Measurements from ENCODE around the gene COL1A2.
A peak's percentile ranks its signal among the peaks of the same experiment; 100 is the strongest.

Gene COL1A2

DNA sequence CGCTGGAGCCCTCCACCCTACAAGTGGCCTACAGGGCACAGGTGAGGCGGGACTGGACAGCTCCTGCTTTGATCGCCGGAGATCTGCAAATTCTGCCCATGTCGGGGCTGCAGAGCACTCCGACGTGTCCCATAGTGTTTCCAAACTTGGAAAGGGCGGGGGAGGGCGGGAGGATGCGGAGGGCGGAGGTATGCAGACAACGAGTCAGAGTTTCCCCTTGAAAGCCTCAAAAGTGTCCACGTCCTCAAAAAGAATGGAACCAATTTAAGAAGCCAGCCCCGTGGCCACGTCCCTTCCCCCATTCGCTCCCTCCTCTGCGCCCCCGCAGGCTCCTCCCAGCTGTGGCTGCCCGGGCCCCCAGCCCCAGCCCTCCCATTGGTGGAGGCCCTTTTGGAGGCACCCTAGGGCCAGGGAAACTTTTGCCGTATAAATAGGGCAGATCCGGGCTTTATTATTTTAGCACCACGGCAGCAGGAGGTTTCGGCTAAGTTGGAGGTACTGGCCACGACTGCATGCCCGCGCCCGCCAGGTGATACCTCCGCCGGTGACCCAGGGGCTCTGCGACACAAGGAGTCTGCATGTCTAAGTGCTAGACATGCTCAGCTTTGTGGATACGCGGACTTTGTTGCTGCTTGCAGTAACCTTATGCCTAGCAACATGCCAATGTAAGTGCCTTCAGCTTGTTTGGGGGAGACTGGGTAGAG, at the start of gene COL1A2:
Gene COL1A2, plus strand, starts transcription at position 459 of the 704 bp plus-strand sequence. Its CDS starts 137 bp downstream, at position 596.
- Histone ChIP-seq H3K36me3 (ENCODE audit: control insufficient read depth, insufficient read depth, low read length) (peaks cover 17% of the 10 kb centered on the region), H3K27me3 (ENCODE audit: control insufficient read depth, insufficient read depth, low read length) (peaks cover 9% of the 10 kb centered on the region), H3K4me3 (ENCODE audit: low read depth, low read length) (peak within 1 kb of the TSS; percentile 86), H3K9me3 (ENCODE audit: control insufficient read depth, insufficient read depth, low read length) (no peaks in the 10 kb centered on the region), H3K9ac (ENCODE audit: low read depth, low read length) (peak within 1 kb of the TSS; percentile 62), H3K4me1 (ENCODE audit: control insufficient read depth, insufficient read depth, low read length) (peaks cover 44% of the 10 kb centered on the region), H3K27ac (ENCODE audit: low read depth, low read length) (peak within 1 kb of the TSS; percentile 57)

DNA sequence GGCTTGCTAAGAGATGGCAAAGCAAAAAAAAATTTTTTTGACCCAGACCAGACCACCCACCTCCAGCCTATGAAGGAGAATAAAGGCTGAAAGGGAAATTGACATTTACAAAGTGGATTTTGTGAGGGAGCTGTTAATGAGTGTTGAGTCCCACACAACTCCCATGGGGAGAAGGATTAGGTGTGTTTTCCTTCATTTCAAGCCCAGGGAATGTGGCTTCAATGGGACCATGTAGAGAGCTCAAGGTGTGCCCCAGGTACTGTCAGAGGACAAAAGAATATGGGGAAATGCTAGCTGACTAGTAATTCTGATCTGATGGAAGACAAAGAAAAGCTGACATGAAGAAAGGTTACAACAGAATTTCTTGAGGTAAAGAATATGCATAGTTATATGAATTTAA, 48.8 kb upstream of the COL1A2 start:
- H3K9ac ChIP-seq (ENCODE audit: low read depth, low read length): no peak overlapping the region
- no peak overlapping the region for H3K4me3 ChIP-seq (ENCODE audit: low read depth, low read length)
- no peaks in the 10 kb centered on the region for H3K9me3 ChIP-seq (ENCODE audit: control insufficient read depth, insufficient read depth, low read length)
- no peaks in the 10 kb centered on the region for H3K36me3 ChIP-seq (ENCODE audit: control insufficient read depth, insufficient read depth, low read length)
- H3K27ac ChIP-seq (ENCODE audit: low read depth, low read length): no peak overlapping the region
- no peaks in the 10 kb centered on the region for H3K27me3 ChIP-seq (ENCODE audit: control insufficient read depth, insufficient read depth, low read length)
- peaks cover 10% of the 10 kb centered on the region for H3K4me1 ChIP-seq (ENCODE audit: control insufficient read depth, insufficient read depth, low read length)

DNA sequence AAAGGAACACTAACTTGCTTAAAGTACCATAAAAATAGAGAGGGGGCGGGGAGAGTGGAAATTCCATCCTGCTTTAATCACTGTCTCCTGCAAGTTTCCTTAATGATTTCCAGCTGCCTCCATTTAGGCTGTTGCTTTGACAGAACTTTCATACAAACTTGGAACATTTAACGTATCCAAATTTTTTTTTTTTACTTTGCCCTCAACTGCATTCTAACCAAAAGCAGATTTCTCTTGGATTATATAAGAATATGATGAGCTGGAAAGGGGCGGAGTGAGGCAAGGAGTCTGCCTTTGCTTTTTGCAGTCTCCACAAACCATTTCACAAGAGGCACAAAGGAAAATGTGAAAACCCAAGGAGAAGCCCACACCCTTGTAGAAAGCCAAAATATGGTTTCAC, 46.6 kb upstream of the COL1A2 start:
- Histone ChIP-seq H3K27ac (ENCODE audit: low read depth, low read length) (no peak overlapping the region), H3K27me3 (ENCODE audit: control insufficient read depth, insufficient read depth, low read length) (no peaks in the 10 kb centered on the region), H3K9ac (ENCODE audit: low read depth, low read length) (no peak overlapping the region), H3K4me3 (ENCODE audit: low read depth, low read length) (no peak overlapping the region), H3K36me3 (ENCODE audit: control insufficient read depth, insufficient read depth, low read length) (no peaks in the 10 kb centered on the region), H3K4me1 (ENCODE audit: control insufficient read depth, insufficient read depth, low read length) (peaks cover 10% of the 10 kb centered on the region), H3K9me3 (ENCODE audit: control insufficient read depth, insufficient read depth, low read length) (no peaks in the 10 kb centered on the region)

DNA sequence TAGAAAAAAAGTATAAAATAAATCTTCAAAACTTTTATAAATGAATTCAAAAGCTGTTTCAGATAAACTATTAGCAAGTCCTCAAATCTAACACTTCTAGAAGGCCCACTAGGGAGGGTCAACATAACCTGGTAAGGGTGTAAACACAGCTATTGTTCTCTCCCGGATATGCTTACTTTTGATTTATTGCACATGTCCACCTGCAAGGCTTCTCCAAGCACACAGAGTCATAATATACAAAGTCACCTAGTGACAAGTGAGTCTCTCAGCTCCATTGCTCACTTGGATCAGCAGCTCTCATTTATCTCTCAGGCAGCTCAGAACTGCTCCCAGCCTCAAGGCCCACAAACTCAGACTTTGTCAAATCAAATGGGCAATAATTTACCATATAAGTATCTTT, 44.0 kb upstream of the COL1A2 start:
- Histone ChIP-seq H3K27me3 (ENCODE audit: control insufficient read depth, insufficient read depth, low read length) (no peaks in the 10 kb centered on the region), H3K4me1 (ENCODE audit: control insufficient read depth, insufficient read depth, low read length) (peaks cover 14% of the 10 kb centered on the region), H3K27ac (ENCODE audit: low read depth, low read length) (no peak overlapping the region), H3K9me3 (ENCODE audit: control insufficient read depth, insufficient read depth, low read length) (no peaks in the 10 kb centered on the region), H3K4me3 (ENCODE audit: low read depth, low read length) (no peak overlapping the region), H3K9ac (ENCODE audit: low read depth, low read length) (no peak overlapping the region), H3K36me3 (ENCODE audit: control insufficient read depth, insufficient read depth, low read length) (no peaks in the 10 kb centered on the region)

DNA sequence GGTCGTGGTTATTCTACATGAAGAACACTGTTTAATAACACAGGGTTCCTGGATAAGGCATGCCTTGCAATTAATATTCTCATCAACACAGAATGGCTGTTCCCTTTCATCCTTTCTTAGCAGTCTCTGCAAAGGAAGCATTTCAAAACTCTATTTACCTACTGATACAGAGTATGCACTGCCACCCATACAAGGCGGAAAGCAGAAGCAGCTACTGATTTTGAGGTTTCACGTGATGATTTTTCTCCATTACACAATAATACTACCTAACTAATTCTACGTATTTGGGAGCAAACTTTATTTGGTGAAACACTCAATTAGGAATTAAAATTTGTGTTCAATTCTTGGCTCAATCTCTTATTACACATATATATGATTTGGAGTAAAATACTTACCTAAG, 43.0 kb upstream of the COL1A2 start:
- Histone ChIP-seq H3K36me3 (ENCODE audit: control insufficient read depth, insufficient read depth, low read length) (no peaks in the 10 kb centered on the region), H3K27ac (ENCODE audit: low read depth, low read length) (no peak overlapping the region), H3K4me1 (ENCODE audit: control insufficient read depth, insufficient read depth, low read length) (peaks cover 14% of the 10 kb centered on the region), H3K9me3 (ENCODE audit: control insufficient read depth, insufficient read depth, low read length) (no peaks in the 10 kb centered on the region), H3K4me3 (ENCODE audit: low read depth, low read length) (no peak overlapping the region), H3K9ac (ENCODE audit: low read depth, low read length) (no peak overlapping the region), H3K27me3 (ENCODE audit: control insufficient read depth, insufficient read depth, low read length) (no peaks in the 10 kb centered on the region)

DNA sequence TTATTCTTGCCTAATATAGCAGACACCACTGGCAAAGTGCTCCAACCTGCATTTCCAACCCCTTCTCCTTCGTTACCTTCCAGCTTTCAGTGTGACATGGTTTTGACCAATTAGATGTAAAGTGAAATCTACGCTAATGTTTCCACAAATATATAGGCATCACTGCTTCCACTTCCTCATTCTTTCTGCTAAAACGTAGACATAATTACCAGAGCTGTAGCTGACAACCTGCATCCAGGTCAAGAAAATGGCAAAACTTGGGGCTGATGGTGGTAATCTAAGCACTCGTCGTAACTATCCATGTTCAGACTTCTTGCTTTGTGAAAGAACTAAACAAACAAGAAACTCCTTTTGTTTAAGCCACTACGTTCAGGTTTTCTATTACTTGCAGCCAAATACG, 41.8 kb upstream of the COL1A2 start:
- Histone ChIP-seq H3K27me3 (ENCODE audit: control insufficient read depth, insufficient read depth, low read length) (no peaks in the 10 kb centered on the region), H3K27ac (ENCODE audit: low read depth, low read length) (no peak overlapping the region), H3K36me3 (ENCODE audit: control insufficient read depth, insufficient read depth, low read length) (no peaks in the 10 kb centered on the region), H3K4me3 (ENCODE audit: low read depth, low read length) (no peak overlapping the region), H3K9ac (ENCODE audit: low read depth, low read length) (no peak overlapping the region), H3K4me1 (ENCODE audit: control insufficient read depth, insufficient read depth, low read length) (peaks cover 13% of the 10 kb centered on the region), H3K9me3 (ENCODE audit: control insufficient read depth, insufficient read depth, low read length) (no peaks in the 10 kb centered on the region)

DNA sequence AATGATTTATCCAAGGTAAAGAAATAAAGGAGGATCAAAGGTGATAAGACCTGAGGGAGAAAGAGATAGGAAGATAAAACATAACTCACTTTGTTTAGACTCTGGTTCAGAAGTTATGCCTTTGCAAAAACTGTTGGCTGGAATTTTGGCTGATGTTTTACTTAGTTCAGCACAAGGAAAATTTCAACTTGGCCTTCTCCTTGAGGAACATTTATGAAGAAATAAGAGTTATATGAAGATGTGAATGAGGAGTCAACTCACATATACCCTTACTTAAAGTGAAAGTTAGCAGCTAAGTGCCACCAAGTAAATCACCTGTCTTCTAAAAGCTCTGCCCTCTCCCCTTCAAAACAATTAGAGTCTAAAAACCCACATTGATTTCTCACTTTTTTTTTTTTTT, 39.7 kb upstream of the COL1A2 start:
- no peaks in the 10 kb centered on the region for H3K9me3 ChIP-seq (ENCODE audit: control insufficient read depth, insufficient read depth, low read length)
- peaks cover 3% of the 10 kb centered on the region; the same call in 1 of the 2 replicates for H3K4me1 ChIP-seq (ENCODE audit: control insufficient read depth, insufficient read depth, low read length)
- no peaks in the 10 kb centered on the region for H3K36me3 ChIP-seq (ENCODE audit: control insufficient read depth, insufficient read depth, low read length)
- no peak overlapping the region for H3K4me3 ChIP-seq (ENCODE audit: low read depth, low read length)
- no peaks in the 10 kb centered on the region for H3K27me3 ChIP-seq (ENCODE audit: control insufficient read depth, insufficient read depth, low read length)
- H3K27ac ChIP-seq (ENCODE audit: low read depth, low read length): no peak overlapping the region
- H3K9ac ChIP-seq (ENCODE audit: low read depth, low read length): no peak overlapping the region

DNA sequence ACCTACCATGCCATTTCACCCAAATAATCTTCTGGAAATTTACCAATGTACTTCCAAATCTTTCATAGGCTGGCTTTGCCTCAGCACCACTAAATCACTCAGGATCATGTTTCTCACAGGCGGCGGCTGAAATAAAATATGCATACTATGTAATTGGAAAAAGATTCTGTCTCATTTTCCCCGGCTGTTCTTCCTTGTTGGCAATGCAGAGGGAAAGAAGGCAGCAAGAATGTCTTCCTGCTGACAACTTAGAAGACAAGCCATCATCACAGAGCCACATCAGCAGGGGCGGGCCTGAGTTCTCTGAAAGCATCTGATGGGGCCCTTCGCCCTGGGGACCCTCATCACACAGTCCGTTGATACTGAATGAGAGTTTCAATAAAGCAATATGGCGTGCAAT, 39.2 kb upstream of the COL1A2 start:
- no peak overlapping the region for H3K4me3 ChIP-seq (ENCODE audit: low read depth, low read length)
- H3K27ac ChIP-seq (ENCODE audit: low read depth, low read length): no peak overlapping the region
- H3K9me3 ChIP-seq (ENCODE audit: control insufficient read depth, insufficient read depth, low read length): no peaks in the 10 kb centered on the region
- no peak overlapping the region for H3K9ac ChIP-seq (ENCODE audit: low read depth, low read length)
- H3K36me3 ChIP-seq (ENCODE audit: control insufficient read depth, insufficient read depth, low read length): no peaks in the 10 kb centered on the region
- no peaks in the 10 kb centered on the region for H3K27me3 ChIP-seq (ENCODE audit: control insufficient read depth, insufficient read depth, low read length)
- H3K4me1 ChIP-seq (ENCODE audit: control insufficient read depth, insufficient read depth, low read length): peaks cover 3% of the 10 kb centered on the region; the same call in 1 of the 2 replicates

DNA sequence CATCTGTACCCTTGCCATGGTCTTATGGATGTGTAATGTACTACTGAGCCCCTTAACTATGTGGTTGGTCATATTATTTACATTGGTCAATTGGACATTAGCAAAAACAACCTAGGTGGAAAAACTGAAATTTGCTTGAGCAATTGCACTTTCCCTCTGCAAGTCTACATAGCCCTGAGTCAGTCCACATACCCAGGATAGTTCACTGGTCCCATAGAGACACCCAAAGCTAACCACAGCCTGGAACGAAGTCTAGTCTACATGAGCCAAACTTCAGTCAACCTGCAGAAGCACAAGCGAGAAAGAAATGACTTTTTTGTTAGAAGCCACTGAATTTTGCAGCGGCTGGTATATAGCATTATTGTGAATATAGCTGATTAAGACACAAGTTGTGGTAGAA, 37.6 kb upstream of the COL1A2 start:
- peaks cover 3% of the 10 kb centered on the region; the same call in 1 of the 2 replicates for H3K4me1 ChIP-seq (ENCODE audit: control insufficient read depth, insufficient read depth, low read length)
- no peak overlapping the region for H3K9ac ChIP-seq (ENCODE audit: low read depth, low read length)
- no peaks in the 10 kb centered on the region for H3K36me3 ChIP-seq (ENCODE audit: control insufficient read depth, insufficient read depth, low read length)
- H3K27ac ChIP-seq (ENCODE audit: low read depth, low read length): no peak overlapping the region
- no peaks in the 10 kb centered on the region for H3K9me3 ChIP-seq (ENCODE audit: control insufficient read depth, insufficient read depth, low read length)
- H3K27me3 ChIP-seq (ENCODE audit: control insufficient read depth, insufficient read depth, low read length): no peaks in the 10 kb centered on the region
- no peak overlapping the region for H3K4me3 ChIP-seq (ENCODE audit: low read depth, low read length)

DNA sequence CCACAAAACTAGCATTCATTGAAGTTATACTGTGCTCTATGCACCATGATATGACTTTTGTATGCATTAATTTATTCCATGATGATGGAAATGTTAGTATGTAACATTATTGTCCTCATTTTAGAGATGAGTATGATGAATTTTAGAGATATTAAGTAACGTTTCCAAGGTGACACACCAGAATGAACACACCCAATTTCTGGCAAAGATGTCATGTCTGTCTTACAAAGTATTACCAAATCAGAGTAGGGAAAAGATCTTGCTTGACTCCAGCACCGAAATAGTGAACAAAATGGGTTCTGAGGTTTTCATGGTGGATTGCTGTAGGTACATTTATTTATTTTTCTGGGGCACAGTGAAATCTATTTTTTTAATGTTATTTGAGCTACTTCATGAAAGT, 33.8 kb upstream of the COL1A2 start:
- Histone ChIP-seq H3K4me3 (ENCODE audit: low read depth, low read length) (no peak overlapping the region), H3K27ac (ENCODE audit: low read depth, low read length) (no peak overlapping the region), H3K4me1 (ENCODE audit: control insufficient read depth, insufficient read depth, low read length) (peaks cover 8% of the 10 kb centered on the region), H3K36me3 (ENCODE audit: control insufficient read depth, insufficient read depth, low read length) (no peaks in the 10 kb centered on the region), H3K9ac (ENCODE audit: low read depth, low read length) (no peak overlapping the region), H3K9me3 (ENCODE audit: control insufficient read depth, insufficient read depth, low read length) (no peaks in the 10 kb centered on the region), H3K27me3 (ENCODE audit: control insufficient read depth, insufficient read depth, low read length) (no peaks in the 10 kb centered on the region)

DNA sequence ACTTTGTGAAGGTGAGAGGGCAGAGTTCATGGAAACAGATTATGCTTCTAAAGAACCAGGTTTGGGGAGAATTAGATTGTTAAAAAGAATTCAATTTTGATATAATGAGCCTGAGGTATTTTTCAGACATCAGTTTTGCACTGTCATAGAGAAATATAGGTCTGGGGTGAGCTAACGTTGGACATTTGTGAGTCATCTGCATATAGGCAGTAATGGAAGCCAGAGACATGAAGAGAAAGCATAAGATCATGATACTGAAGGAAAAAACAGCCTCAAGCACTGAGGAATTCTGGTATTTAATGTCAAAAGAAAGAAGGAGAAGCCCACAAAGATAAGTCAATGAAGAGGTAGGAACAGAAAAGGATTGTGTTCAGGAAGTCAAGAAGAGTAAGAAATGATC, 32.4 kb upstream of the COL1A2 start:
- H3K27ac ChIP-seq (ENCODE audit: low read depth, low read length): no peak overlapping the region

More for the DNA sequence above, 32.4 kb upstream of the COL1A2 start:
- Histone ChIP-seq H3K36me3 (ENCODE audit: control insufficient read depth, insufficient read depth, low read length) (no peaks in the 10 kb centered on the region), H3K27me3 (ENCODE audit: control insufficient read depth, insufficient read depth, low read length) (no peaks in the 10 kb centered on the region), H3K4me3 (ENCODE audit: low read depth, low read length) (no peak overlapping the region), H3K4me1 (ENCODE audit: control insufficient read depth, insufficient read depth, low read length) (peaks cover 8% of the 10 kb centered on the region), H3K9ac (ENCODE audit: low read depth, low read length) (no peak overlapping the region), H3K9me3 (ENCODE audit: control insufficient read depth, insufficient read depth, low read length) (no peaks in the 10 kb centered on the region)

Measured in HUES48 (cell line).